Activated T-helper 17 cell treated with anti-CD3 and anti-CD28 coated beads, Interleukin-2, amount 50 U/mL, for 72 hours (primary cell): Measurements from ENCODE around the gene DOK5. TPM values are rescaled to one million over a fixed set of nuclear protein-coding genes. Genes with fewer than 3 reads are reported as not detected.
A peak's percentile ranks its signal among the peaks of the same experiment; 100 is the strongest.

Experiments
- ATAC-seq: fragments of 150-1000 bp; cut with Tn5 transposase; replicated peaks from 2 replicates; pipeline ENCODE4 v1.10.0; 2021; ENCODE audit warnings: mild to moderate bottlenecking, moderate library complexity
- H3K27ac Mint-ChIP-seq: one replicate; pipeline ENCODE4 v1.8.0; 2022; ENCODE audit warnings: mixed read lengths
- H3K27me3 Mint-ChIP-seq: one replicate; pipeline ENCODE4 v1.8.0; 2022; ENCODE audit warnings: mixed read lengths
- H3K36me3 Mint-ChIP-seq: one replicate; pipeline ENCODE4 v1.8.0; 2022; ENCODE audit warnings: low read depth, mild to moderate bottlenecking, mixed read lengths
- H3K4me1 Mint-ChIP-seq: one replicate; pipeline ENCODE4 v1.8.0; 2022; ENCODE audit warnings: mixed read lengths
- H3K4me3 Mint-ChIP-seq: one replicate; pipeline ENCODE4 v1.8.0; 2022; ENCODE audit warnings: mild to moderate bottlenecking, mixed read lengths
- H3K9me3 Mint-ChIP-seq: one replicate; pipeline ENCODE4 v1.8.0; 2022; ENCODE audit warnings: mixed read lengths
- total RNA-seq, 2 donors: library from RNA; stranded (reverse); gene quantifications; one replicate each; pipeline ENCODE4 v1.2.3, GENCODE V29; 2022

DOK5 gene
- total RNA-seq, 2 donors from 2014 or later = 0.32 TPM

DNA sequence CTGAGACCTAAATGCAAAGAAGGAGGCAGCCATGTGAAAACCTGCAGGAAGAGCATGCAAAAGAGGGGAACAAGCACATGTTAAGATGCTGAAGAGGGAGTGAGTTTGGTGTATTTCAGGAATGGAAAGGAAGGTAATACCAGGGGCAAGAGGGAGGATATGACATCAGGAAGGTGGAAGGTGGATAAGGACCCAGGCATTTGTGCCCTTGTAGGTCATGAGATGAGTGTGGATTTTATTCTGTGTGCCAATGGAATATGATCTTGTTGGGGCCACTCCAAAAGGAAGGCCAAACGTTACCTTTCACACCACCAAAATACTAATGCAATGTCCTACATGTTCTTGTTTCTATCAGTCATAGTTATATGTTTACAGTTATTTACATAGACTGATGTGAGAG lies 17.2 kb upstream of the DOK5 start:
- Mint-ChIP-seq H3K4me3 (no peak overlapping the region), H3K27ac (no peak overlapping the region), H3K36me3 (no peaks in the 10 kb centered on the region), H3K27me3 (peaks cover 4% of the 10 kb centered on the region), H3K9me3 (no peaks in the 10 kb centered on the region), H3K4me1 (no peaks in the 10 kb centered on the region)
- no peak for ATAC-seq

DNA sequence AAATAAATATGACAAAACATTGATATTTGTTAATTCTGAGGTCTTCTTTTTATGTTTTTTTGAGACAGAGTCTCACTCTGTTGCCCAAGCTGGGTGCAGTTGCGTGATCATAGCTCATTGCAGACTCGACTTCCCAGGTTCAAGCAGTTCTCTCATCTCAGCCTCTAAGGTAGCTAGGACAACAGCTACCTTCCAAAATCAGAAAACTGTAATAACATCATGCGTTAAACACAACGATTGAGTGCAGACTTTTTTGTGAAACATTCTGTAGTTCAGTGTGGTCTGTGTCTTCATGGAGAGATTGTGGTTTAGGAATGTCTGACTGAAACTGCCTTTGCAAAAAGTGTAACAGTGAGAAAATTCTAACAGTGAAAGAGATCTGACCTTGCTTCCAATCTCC lies 16.1 kb upstream of the DOK5 start:
- Mint-ChIP-seq H3K9me3 (no peaks in the 10 kb centered on the region), H3K27ac (no peak overlapping the region), H3K4me1 (no peaks in the 10 kb centered on the region), H3K4me3 (no peak overlapping the region), H3K27me3 (peaks cover 4% of the 10 kb centered on the region), H3K36me3 (no peaks in the 10 kb centered on the region)
- no peak for ATAC-seq

DNA sequence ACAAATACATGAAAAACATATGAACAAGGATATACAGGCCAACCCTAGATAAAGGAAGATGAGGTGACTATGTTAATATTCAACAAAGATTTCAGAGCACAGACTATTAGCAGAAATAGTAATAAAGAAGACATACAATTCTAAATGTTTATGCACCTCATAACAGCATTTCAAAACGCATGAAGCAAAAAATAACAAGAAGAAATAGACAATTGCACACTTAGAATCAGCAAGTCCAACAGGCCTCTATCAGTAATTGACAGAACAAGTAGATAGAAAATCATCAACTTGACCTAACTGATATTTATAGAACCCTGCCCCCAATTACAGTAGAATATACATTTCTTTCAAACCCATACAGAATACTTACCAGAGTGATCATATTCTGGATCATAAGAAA lies 11.4 kb upstream of the DOK5 start:
- no peak for ATAC-seq
- Mint-ChIP-seq H3K27ac (no peak overlapping the region), H3K27me3 (no peaks in the 10 kb centered on the region), H3K4me1 (no peaks in the 10 kb centered on the region), H3K9me3 (no peaks in the 10 kb centered on the region), H3K36me3 (no peaks in the 10 kb centered on the region), H3K4me3 (no peak overlapping the region)

DNA sequence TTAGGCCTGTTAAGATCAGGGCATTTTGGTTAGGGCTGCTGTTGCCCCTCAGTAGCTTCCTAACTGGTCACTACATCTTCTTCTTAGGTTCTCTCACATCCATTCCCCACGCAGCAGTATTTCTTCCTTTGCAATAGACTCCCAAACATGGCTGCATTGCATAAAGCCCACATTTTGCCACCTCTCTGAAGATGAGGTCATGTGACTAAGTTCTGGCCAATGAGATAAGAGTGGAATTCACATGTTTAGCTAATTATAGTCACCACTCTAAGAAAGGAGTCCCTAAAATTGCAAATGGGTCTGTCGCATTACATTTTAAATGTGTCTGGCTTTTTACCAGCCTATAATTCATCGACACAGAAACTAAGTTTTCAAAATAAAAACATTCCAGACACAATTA lies 9.3 kb upstream of the DOK5 start:
- Mint-ChIP-seq H3K27ac (no peak overlapping the region), H3K27me3 (no peaks in the 10 kb centered on the region), H3K36me3 (no peaks in the 10 kb centered on the region), H3K9me3 (no peaks in the 10 kb centered on the region), H3K4me3 (no peak overlapping the region), H3K4me1 (no peaks in the 10 kb centered on the region)
- no peak for ATAC-seq

DNA sequence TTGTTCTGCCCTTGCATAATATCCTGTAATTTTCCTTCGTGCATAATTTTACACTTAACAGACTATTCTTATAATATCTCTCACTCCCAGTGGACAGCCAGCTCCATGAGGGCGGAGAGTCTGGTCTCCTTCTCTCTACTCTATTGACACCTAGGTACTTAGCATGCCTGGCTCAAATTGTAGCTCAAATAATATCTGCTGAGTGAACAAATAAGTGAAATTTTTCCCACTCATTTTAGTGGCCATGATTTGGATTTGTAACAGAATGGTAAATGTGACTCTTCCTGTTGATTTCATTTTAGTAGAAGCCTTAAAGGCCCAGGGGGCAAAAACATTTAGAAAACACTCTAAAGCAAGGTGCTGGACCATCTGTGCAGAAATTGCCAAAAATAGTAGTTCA lies 7.8 kb upstream of the DOK5 start:
- Mint-ChIP-seq H3K4me1 (no peaks in the 10 kb centered on the region), H3K27me3 (no peaks in the 10 kb centered on the region), H3K4me3 (no peak overlapping the region), H3K9me3 (no peaks in the 10 kb centered on the region), H3K27ac (no peak overlapping the region), H3K36me3 (no peaks in the 10 kb centered on the region)
- no peak for ATAC-seq

DNA sequence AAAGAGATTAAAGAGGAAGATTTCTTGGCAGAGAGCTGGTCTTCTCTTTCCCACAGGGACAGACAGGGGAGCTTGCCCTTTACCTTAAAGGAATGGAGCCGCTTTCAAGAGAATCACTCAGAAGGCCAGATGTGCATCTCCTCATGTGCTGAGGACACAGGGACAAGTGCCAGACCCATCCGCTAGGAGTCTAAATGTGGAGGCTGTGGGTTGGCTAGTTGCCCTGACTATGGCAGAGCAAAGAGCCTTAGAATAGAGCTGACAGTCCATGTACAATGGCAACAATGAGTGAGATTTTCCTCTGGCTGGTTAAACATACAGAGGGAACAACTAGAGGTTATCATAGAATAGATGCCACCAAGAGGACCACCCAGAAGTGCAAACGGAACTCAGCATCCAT lies 7.3 kb upstream of the DOK5 start:
- no peak for ATAC-seq
- Mint-ChIP-seq H3K27ac (no peak overlapping the region), H3K36me3 (no peaks in the 10 kb centered on the region), H3K4me3 (no peak overlapping the region), H3K4me1 (no peaks in the 10 kb centered on the region), H3K9me3 (no peaks in the 10 kb centered on the region), H3K27me3 (no peaks in the 10 kb centered on the region)

DNA sequence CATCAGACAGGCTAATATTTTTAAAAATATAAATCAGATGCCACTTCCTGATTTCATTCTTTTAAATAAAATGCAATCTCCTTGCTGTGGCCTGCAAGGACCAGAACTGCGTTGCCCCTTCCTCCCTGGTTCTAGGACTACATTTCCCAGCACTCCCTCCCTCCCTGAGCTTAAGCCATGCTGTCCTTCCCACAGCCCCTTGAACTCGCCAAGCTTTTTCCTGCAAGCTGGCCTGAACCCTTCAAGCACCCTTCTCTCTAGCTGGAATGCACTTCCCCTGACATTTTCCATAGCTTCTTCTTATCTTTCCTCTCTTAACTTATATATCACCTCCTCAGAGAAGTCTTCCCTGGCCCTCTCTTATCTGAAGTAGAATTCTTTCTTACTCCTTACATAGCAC lies 6.1 kb upstream of the DOK5 start:
- Mint-ChIP-seq H3K27ac (no peak overlapping the region), H3K4me3 (no peak overlapping the region), H3K9me3 (peaks cover 1% of the 10 kb centered on the region), H3K27me3 (peaks cover 10% of the 10 kb centered on the region), H3K4me1 (no peaks in the 10 kb centered on the region), H3K36me3 (no peaks in the 10 kb centered on the region)
- no peak for ATAC-seq

DNA sequence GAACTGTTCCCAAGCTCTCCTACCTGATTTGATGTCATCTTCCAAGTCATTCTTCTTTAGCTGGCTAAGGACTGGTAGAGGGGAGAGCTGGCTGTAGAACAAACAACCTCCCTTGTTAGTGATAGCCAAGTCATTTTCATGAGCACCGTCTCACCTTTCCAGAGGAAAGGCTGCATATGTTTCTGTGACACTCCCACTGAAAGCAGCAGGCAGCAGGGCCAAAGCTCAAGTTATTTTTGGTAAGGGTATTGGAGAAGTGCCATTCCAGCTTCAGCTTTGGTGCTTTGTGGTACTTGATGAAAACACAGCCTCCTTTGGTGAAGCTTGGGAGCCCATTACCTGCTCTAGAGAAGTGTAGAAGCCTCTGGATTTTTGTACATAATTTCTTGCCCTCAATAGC lies 5.4 kb upstream of the DOK5 start:
- peaks cover 17% of the 10 kb centered on the region for H3K27me3 Mint-ChIP-seq
- no peak overlapping the region for H3K4me3 Mint-ChIP-seq
- H3K9me3 Mint-ChIP-seq = peaks cover 5% of the 10 kb centered on the region
- no peak for ATAC-seq
- H3K36me3 Mint-ChIP-seq = no peaks in the 10 kb centered on the region
- no peak overlapping the region for H3K27ac Mint-ChIP-seq
- no peaks in the 10 kb centered on the region for H3K4me1 Mint-ChIP-seq

DNA sequence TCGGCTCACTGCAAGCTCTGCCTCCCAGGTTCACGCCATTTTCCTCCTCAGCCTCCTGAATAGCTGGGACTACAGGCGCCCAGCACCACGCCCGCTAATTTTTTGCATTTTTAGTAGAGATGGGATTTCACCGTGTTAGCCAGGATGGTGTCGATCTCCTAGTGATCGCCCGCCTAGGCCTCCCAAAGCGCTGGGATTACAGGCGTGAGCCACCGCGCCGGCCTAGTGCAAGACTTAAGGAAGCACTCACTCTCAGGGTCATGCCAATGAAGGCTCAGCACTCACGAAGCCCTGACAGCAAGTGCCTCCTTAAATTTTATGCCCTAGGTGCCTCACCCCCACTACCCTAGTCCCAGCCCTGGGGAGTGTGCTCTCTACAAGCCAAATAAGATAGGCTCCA lies 4.7 kb upstream of the DOK5 start:
- H3K27ac Mint-ChIP-seq = no peak overlapping the region
- no peaks in the 10 kb centered on the region for H3K4me1 Mint-ChIP-seq
- no peak for ATAC-seq
- peaks cover 5% of the 10 kb centered on the region for H3K9me3 Mint-ChIP-seq
- H3K27me3 Mint-ChIP-seq = peaks cover 18% of the 10 kb centered on the region
- no peaks in the 10 kb centered on the region for H3K36me3 Mint-ChIP-seq
- H3K4me3 Mint-ChIP-seq = no peak overlapping the region

DNA sequence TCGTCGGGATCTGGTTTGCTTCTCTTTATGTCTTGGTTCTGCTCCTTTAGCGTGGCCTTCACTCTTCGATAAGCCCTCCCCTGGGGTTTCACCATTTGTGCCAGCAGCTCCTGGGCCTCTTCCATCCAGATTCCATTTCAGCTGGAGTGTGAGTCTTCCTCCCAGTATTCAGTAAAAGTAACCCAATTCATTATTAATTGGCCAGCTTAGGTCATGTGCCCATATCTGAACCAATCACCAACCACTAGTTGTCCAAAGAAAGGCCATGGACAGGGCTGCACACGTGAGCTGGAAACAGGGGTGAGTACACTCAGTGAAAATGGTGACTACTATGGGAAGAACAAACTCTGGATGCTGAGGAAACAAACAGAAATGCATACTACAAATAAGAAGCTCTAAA lies 2.8 kb upstream of the DOK5 start:
- H3K36me3 Mint-ChIP-seq = no peaks in the 10 kb centered on the region
- H3K4me3 Mint-ChIP-seq = no peak overlapping the region
- no peak for ATAC-seq
- peaks cover 5% of the 10 kb centered on the region for H3K9me3 Mint-ChIP-seq
- H3K27me3 Mint-ChIP-seq = peaks cover 35% of the 10 kb centered on the region
- no peaks in the 10 kb centered on the region for H3K4me1 Mint-ChIP-seq
- no peak overlapping the region for H3K27ac Mint-ChIP-seq

DNA sequence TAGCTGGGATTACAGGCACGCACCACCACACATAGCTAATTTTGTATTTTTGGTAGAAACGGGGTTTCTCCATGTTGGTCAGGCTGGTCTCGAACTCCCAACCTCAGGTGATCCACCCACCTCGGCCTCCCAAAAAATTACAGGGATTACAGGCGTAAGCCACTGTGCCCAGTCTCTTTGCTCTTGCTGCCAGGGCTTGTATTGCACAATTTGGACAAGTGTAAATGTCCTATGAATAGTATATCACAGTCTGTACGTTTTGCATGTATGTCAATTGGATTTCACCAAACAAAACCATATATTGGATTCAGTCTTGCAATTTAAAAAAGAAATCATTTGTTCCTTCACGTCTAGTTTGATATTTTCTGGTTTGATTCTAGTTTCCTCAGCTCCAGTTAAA lies 2.1 kb upstream of the DOK5 start:
- Mint-ChIP-seq H3K27me3 (peaks cover 42% of the 10 kb centered on the region), H3K9me3 (peaks cover 5% of the 10 kb centered on the region), H3K36me3 (no peaks in the 10 kb centered on the region), H3K27ac (no peak overlapping the region), H3K4me1 (no peaks in the 10 kb centered on the region), H3K4me3 (no peak overlapping the region)
- no peak for ATAC-seq

DNA sequence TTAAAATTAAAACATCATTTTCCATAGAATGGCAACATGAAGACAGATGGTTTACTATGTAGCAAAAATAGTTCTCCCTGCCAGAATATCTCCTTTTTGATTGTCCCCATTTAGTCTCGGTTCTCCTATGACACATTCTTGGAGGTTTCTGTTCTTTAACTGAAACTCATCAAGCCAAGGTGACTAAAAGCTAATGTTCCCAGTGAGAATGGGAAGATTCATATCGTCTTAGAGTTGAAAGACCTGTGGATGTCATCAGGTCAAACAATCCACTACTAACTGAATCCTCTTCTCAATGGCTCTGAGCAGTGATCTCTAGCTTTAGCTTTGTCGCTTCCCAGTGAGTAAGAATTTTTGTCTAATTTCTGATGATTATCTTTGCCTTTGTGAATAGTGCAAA lies 1.3 kb upstream of the DOK5 start:
- no peaks in the 10 kb centered on the region for H3K36me3 Mint-ChIP-seq
- no peaks in the 10 kb centered on the region for H3K4me1 Mint-ChIP-seq
- peaks cover 5% of the 10 kb centered on the region for H3K9me3 Mint-ChIP-seq
- peaks cover 42% of the 10 kb centered on the region for H3K27me3 Mint-ChIP-seq
- ATAC-seq = peak; percentile 44
- H3K4me3 Mint-ChIP-seq = no peak overlapping the region
- no peak overlapping the region for H3K27ac Mint-ChIP-seq

DNA sequence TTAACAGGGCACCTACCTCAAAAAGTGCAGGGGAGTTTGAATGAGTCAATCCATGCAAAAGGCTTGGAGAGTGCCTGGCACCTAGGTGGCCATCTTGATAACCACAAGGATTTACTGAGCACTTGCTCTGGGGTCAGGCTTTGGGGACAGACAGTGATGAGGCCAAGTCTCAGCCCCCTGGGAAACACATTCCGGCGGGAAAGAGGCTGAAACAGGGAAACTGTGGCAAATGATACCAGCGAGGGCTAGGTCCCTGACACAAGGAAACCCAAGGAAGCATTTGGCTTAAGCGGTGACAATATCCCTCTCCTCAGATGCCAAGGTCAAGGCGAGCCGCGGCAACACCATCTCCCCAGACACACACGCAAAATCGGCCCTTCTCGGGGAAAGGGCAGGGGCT lies 527 bp upstream of the DOK5 start:
- no peak overlapping the region for H3K4me3 Mint-ChIP-seq
- H3K36me3 Mint-ChIP-seq = no peaks in the 10 kb centered on the region
- H3K27me3 Mint-ChIP-seq = peaks cover 47% of the 10 kb centered on the region
- H3K9me3 Mint-ChIP-seq = peaks cover 5% of the 10 kb centered on the region
- no peaks in the 10 kb centered on the region for H3K4me1 Mint-ChIP-seq
- ATAC-seq = no peak
- no peak overlapping the region for H3K27ac Mint-ChIP-seq

DNA sequence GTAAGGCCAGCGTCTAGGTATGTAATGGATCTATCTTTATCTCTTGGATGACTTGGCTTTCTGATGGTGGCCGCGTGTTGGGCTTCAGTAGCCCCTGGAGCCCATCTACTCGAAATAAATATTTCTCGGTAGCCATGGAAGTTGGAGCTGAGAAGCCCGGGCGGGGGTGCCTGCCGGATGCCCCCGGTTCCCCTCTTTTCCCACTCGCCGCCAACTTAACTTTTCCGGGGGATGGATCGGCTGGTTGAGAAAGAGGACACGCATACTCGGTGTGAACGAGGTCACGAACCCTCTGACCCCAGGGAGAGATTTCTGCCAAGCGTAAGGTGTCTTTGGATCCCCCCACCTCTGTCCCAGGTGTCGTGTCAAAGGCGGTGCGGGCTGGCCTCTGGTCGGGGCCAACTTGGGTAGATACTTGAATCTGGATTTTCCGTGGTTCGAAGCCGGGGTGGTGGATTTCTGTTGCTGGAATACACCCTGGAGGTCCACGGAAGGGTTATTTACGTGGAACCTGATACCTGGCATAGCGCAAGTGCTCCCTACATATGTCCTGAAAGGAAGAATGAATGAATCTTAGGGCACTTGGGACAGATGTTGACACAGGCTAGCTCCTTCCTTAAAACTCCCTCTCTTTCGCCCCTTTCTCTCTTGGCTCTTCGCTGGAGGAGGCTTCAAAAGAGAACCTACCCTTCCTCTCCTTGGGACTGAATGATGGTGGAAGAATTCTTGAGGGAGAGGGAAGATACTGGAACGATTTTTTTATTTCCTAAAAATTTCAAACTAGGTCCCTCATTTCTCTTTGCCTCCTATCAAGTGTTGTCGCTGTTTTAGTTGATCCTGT lies 996 bp downstream of the DOK5 start:
- Mint-ChIP-seq H3K9me3 (peaks cover 5% of the 10 kb centered on the region), H3K27me3 (peaks cover 54% of the 10 kb centered on the region), H3K4me3 (no peak overlapping the region), H3K36me3 (no peaks in the 10 kb centered on the region), H3K27ac (no peak overlapping the region), H3K4me1 (no peaks in the 10 kb centered on the region)
- ATAC-seq = no peak

DNA sequence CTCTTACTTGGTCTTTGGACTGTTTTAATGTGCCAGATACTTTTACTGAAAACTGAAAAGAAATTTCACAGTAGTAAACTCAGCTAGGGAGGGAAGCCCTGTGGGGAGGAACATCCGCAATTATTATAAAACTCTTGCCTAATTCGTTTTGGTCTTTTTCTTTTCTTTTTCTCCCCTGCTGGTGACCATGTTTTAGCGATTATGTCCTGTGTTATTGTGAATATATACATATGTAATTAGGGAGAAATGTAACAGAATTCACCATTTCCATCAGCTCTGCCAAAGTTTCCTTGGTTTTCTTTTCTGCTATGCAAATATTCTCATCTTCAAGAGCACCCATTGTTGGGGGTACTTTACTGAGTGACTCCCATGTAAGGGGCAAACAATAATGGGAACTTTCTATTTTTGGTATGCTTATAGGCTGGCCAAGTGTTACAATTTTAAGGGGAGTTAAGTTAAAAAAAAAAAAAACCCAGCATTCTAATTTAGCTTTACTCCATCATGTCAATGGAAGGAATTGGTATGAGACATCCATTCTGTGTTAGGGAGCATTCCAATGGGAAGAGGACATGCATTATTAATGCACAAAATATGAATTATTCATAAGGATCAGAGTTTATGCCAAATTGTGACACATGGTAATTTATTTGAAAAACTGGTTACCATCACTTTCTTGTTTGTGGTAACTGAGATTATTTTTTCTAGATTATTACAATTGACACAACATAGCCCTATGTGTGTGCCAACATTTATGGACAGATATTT lies 2.0 kb downstream of the DOK5 start:
- Mint-ChIP-seq H3K27me3 (peaks cover 56% of the 10 kb centered on the region), H3K4me1 (no peaks in the 10 kb centered on the region), H3K36me3 (no peaks in the 10 kb centered on the region), H3K9me3 (peaks cover 5% of the 10 kb centered on the region), H3K27ac (no peak overlapping the region), H3K4me3 (no peak overlapping the region)
- ATAC-seq = no peak
